Stimulated activated CD4-positive, alpha-beta T cell treated with anti-CD3 and anti-CD28 coated beads, Interleukin-2, amount 100 ng/mL, for 4 hours (primary cell): ENCODE data around the gene FBXO17.
"Not testable (repeated sequence)": the region's sequence is repeated elsewhere in the genome, so short reads cannot be mapped to it uniquely, and the experiment has no call there.

Experiments used
- DNase-seq: peaks from one replicate; pipeline ENCODE4 v3.0.0-alpha.2; 2020; ENCODE audit warnings: low read depth

FBXO17 gene, protein sequence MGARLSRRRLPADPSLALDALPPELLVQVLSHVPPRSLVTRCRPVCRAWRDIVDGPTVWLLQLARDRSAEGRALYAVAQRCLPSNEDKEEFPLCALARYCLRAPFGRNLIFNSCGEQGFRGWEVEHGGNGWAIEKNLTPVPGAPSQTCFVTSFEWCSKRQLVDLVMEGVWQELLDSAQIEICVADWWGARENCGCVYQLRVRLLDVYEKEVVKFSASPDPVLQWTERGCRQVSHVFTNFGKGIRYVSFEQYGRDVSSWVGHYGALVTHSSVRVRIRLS

DNA sequence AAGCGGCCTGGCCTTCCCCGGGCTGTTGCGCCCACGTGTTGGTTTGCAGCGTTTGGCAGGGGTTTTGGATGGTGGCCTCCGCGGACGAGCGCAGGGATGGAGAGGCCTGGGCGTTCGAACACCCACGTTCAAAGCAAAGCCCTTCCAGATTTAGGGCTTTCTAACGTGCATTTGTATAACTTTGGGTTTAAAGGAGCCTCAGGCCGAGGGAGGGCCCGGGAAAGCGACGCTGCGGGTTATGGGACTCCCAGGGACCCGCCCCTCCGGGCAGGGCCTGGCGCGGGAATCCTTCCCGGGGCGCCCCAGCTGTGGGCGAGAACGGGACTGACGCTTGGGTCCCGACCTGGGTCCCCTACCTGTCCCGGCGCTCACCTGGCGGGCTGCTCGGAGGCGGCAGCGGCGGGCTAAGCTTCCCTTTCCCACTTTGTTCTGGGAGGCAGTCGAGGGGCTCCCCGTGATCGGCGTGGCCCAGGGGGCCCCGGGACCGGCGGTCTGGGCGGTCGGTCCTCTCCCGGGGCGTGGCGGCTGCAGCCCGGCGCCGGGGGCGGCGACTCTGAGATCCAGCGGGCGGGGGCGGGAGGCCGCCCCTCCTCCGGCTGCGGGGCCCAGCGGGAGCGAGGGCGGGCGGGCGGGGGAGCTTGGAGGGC lies at the start of gene FBXO17:
Gene FBXO17 (minus strand): TSS at position 529 of the 647 bp plus-strand sequence. CDS start 25,423 bp downstream, outside the sequence.
- DNase-seq, result no peak

DNA sequence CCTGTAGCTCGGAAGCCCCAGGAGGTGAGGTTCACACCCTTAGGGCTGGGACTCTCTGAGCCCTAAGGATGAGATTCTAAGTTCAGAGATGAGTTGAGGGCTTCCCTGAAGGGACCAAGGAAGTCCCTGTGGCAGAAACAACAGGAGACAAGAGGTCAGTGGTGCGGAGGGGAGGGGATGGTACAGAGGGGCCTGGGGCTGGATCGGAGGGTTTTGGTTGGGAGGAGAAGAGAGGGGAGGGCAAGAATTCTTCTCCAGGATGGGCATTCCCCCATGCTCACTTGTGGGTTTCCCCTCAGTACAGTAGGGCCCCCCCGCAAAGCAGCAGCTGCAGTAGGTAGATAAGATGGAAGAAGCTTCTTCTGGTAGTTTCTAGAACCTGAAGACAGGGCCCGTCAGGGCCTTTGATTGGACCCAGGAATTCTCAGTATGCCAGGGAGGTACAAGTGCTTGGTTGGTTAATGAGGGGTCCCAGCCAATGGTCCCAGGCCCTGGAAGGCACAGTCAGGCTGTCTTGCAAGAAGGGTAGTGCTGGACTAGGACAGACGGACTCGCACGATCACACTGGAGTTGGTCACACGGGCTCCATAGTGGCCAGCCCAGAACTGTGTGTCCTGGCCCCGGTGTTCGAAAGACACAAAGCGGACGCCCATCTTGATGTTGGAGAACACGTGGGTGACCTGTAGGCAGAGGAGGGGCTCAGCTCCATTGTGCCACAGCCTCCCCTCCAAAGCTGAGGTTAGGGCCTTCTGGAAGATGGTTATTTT lies 49.5 kb upstream of the FBXO17 start:
- DNase-seq, result no peak

DNA sequence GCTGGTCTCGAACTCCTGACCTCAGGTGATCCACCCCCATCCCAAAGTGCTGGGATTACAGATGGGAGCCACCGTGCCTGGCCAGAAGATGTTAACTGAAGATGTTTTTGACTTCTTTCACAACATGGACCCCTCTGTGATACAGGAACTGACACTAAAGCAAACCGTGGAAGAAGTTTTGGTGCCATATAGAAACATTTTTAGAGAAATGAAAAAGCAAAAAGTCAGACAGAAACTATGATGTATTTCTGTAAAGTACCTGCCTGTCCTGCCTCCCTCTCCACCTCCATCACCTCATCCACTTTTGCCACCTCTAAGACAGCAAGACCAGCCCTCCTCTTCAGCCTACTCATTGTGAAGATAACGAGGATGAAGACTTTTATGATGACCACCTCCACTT lies 45.5 kb upstream of the FBXO17 start:
- no peak for DNase-seq

DNA sequence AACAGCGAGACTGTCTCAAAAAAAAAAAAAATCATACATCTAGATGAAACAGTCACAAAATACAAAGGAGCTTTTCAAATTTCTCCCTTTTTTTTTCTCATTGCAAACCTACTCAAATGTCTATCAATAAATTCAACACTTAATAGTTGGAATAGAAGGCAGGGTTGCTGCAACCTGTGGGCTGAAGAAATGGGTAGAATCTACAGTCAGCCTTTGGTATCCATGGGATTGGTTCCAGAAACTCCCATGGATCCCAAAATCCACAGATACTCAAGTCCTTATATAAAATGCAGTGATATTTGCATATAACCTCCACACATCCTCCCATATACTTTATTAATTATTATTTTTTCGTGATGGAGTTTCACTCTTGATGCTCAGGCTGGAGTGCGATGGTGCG lies 42.1 kb upstream of the FBXO17 start:
- DNase-seq, result no peak

DNA sequence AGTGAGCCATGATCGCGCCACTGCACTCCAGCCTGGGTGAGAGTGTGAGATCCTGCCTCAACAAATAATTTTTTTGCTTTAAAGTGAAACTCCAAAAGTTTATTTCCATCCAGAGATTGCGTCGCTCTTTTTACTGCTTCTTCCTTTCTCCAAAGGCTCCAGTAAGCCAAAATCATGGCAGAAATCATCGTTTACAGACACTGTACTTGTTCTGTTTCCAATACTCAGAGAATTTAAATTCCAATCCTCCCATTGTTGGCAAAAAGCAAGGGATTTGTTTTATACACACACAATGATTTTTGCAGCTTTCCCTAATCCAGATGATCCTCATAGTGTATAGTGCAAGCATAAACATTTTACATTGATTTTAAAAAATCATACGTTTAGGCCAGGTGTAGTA lies 41.5 kb upstream of the FBXO17 start:
- no peak for DNase-seq

DNA sequence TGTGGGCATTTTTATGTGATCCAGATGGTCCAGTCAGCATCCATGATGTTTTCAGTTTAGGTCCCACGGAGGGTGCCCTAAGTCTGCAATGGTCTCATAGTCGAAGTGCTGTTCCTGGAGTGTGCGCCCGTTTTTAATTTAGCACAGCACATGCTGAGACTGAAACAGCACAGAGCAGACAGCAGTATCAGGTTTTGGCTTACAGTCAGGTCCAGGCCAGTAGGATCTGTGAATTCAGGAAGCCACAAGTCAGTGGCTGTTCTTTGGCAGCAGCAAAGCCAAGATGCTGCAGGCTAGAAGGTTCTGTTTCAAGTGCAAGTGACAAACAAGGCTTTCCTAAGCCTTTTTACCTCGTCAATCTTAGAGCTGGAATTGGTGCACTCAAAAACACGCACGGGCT lies 38.5 kb upstream of the FBXO17 start:
- DNase-seq, result no peak

DNA sequence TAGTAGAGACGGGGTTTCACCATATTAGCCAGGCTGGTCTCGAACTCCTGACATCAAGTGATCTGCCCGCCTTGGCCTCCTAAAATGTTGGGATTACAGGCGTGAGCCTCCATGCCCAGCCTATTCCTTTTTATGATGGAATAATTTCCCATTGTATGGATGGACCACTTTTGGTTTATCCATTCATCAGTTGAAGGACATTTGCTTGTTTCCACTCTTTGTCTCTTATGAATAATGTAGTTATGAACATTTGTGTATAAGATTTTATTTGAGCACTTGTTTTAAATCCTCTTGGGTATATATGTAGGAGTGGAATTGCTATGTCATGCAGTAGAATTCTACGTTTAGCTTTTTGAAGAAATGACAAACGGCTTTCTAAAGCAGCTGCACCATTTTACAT lies 33.5 kb upstream of the FBXO17 start:
- DNase-seq, result no peak

DNA sequence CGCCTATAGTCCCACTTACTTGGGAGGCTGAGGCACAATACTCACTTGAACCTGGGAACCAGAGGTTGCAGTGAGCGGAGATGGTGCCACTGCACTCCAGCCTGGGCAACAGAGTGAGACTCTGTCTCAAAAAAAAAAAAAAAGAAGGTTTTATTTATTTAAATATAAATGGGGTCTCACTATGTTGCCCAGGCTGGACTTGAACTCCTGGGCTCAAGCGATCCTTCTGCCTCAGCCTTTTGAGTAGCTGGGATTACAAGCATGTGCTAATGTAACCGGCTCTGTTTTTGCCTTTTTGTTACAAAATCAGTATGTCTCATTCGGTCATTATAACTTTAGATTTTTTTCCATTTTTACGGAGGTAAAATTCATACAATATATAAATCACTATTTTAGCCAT lies 32.6 kb upstream of the FBXO17 start:
- no peak for DNase-seq

DNA sequence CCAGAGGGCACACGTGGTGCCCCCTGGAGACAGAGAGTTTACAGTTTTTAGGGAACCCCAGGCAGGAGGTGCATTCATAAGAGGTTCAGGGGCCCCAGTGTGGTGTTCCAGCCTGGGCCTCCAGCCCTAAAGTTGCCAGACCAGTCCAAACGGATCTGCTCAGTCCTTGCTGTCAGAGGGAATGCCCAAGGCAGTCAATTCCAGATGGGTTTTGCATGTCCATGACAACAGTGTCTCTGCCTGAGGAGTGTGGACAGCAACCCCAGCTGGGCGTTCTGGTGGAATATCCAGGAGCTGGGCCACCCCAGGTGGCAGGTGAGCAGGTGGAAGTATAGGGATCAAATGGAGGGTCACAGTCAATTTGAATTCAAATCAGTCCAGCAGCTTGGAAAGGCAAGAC lies 31.6 kb upstream of the FBXO17 start:
- DNase-seq, result no peak

DNA sequence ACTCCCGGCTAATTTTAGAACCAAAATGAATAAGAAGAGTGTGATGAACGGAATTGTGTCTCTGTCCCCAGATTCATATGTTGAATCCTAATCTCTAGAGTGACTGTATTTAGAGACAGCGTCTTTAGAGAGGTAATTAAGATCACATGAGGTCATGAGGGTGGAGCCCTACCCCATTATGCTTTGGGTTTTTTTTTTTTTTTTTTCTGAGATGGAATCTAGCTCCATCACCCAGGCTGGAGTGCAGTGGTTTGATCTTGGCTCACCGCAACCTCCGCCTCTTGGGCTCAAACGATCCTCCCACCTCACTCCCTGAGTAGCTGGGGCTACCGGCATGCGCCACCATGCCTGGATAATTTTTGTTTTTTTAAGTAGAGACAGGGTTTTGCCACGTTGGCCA lies 28.9 kb upstream of the FBXO17 start:
- DNase-seq, result no peak

DNA sequence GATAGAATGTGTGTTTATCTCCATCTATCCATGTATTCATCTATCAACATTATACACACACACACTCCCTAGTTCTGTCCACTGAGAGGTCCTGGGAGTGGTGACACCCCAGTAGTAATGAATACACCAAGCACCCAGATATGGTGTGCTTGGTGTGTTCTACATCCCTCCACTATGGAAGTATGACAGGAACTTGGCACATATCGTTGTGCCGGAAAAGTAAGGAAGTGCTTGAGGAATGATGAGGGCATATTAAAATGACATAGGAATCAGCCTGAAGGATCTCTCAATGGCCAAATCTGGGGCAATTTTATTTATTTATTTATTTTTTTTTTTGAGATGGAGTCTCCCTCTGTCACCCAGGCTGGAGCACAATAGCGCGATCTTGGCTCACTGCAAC lies 28.3 kb upstream of the FBXO17 start:
- DNase-seq, result no peak

DNA sequence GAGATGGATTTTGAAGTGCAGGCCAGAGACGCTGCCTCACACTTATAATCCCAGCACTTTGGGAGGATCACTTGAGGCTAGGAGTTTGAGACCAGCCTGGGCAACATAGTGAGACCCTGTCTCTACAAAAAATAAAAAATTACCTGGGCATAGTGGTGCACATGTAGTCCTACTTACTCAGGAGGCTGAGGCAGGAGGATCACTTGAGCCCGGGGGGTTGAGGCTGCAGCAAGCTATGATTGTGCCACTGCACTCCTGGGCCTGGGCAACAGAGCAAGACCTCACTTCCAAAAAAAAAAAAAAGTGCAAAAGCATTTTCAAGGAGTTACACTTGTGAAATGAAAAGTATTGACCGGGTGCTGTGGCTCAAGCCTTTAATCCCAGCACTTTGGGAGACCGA lies 27.6 kb upstream of the FBXO17 start:
- DNase-seq, result no peak

DNA sequence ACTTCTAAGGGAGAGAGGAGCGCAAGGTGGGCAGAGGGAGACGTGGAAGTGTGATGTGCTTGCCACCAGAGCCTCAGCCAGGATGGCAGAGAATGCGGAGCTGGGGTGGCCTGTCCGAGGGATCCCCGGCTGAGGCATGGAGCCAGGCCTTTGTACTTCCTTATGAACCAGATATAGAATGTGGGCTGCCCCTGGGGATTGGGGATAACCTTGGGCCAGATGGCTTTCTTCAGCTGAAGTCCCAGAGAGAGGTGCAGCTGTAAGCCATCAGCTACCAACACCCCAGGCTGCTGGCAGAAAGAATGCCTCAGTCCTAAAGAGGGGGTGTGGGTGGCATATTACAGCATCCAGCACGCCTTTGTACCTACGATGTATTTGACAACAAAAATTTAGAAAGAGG lies 25.5 kb upstream of the FBXO17 start:
- no peak for DNase-seq

DNA sequence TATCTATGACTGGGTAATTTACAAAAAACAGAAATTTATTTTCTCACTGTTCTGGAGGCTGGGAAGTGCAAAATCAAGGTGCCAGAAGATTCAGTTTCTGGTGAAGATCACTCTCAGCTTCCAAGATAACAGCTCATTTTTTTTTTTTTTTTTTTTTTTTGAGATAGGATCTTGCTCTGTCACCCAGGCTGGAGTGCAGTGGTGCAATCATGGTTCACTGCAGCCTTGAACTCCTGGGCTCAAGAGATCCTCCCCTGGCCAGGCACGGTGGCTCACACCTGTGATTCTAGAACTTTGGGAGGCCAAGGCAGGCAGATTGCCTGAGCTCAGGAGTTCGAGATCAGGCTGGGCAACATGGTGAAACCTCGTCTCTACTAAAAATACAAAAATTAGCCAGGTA lies 22.0 kb upstream of the FBXO17 start:
- DNase-seq, result not testable (repeated sequence)

DNA sequence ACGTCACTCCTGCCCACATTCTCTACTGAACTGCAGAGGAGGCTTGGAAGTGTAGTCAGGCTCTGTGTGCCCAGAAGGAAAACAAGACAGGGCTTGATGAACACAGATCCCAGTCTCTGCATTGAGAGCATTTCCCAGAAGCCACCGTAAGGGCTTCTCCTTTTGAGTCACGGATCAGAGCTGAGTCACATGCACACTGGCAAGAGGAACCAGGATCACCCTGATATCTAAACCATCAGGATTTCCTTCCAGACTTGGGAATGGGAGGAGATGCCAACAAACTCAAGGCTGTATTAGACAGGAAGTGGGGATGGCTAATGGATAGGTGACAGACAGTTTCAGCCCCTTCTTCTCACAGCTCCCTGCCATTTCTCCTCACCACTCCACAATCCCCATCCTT lies 17.7 kb upstream of the FBXO17 start:
- no peak for DNase-seq

DNA sequence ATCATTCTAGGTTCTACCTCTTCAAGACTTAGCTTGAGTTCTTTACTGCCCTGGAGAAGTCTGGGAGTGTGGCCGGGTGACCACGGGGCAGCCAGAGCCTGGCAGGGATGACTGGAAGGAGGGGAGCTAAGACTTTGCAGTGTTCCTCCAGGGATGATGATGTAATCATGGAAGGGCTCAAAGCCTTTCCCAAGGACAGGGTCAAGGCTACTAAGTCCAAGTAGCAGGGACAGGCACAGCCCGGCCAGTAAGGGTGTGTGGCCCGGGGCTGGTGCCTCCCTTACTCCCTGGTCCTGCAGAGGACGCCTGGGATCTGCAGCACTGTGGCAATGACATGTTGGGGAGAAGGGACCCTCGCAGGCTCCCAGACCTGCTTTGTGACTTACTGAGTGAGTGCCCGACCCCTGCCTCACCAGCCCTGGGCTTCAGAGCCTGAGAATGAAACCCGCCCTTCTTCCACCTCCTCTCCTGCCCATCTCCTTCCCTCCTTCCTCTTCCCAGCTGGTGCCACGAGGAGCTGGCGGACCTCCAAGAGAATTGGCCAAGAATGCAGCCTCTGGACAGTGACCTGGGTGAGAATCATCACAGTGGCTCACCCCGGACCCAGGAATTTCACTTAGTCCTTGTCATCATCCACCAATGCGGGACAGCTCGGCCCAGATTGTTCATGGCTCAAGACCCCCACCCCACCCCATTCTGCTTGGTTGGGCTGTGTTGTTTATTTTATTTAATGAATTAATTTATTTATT lies 15.6 kb upstream of the FBXO17 start:
- no peak for DNase-seq

DNA sequence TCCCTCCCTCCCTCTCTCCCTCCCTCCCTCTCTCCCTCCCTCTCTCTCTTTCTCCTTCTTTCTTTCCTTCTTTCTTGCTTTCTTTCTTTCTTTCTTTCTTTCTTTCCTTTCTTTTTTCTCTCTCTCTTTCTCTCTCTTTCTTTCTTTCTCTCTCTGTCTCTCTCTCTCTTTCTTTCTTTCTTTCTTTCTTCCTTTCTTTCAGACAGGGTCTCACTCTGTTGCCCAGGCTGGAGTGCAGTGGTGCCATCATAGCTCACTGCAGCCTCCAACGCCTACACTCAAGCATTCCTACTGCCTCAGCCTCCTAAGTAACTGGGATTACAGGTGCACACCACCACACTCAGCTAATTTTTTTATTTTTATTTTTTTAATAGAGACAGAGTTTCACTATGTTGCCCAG lies 14.1 kb upstream of the FBXO17 start:
- DNase-seq, result not testable (repeated sequence)

DNA sequence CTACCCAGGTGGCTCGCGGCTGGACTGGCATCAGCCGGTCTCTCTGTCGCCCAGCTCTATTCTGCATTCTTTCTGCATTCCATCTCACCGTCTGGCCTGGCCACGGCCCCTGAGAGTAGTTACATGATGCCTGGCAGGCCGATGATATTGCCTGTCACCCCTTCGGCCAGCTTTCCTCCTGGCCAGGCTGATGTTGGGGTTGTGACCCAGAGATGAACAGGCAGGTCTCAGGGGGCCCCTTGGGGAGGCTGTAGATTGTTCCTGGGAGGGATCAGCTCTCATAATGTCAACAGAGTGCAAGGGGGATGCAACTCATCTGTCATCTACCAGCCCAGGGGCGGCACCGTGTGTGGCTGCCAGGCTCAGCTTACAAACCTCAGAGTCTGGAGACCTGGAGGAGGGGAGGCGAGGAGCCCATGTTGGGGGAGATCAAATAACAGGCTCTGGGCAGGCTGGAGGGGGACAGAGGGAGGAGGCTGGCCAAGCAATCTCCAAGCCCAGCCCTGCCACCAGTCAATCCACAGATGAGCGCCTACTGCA lies 13.6 kb upstream of the FBXO17 start:
- no peak for DNase-seq

DNA sequence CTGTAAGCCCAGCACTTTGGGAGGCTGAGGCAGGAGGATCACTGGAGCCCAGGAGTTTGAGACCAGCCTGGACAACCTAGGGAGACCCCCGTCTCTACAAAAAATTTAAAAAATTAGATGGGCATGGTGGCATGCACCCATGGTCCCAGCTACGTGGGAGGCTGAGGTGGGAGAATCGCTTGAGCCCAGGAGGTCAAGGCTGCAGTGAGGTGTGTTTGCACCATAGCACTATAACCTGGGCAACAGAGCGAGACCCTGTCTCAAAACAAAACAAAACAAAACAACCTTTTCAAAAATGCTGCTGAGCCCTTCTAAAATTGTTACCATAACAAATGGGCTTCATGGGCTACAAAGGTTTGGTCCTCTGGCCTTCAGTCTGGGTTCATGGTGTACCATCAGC lies 13.1 kb upstream of the FBXO17 start:
- not testable (repeated sequence) for DNase-seq

DNA sequence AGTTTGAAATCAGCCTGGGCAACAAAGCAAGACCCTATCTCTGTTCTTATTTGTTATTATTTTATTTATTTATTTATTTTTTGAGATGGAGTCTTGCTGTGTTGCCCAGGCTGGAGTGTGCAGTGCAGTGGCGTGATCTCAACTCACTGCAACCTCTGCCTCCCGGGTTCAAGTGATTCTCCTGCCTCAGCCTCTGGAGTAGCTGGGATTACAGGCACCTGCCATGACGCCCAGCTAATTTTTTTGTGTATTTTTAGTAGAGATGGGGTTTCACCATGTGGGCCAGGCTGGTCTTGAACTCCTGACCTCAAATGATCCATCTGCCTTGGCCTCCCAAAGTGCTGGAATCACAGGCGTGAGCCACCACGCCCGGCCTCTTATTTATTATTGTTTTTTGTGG lies 12.2 kb upstream of the FBXO17 start:
- DNase-seq, result not testable (repeated sequence)

DNA sequence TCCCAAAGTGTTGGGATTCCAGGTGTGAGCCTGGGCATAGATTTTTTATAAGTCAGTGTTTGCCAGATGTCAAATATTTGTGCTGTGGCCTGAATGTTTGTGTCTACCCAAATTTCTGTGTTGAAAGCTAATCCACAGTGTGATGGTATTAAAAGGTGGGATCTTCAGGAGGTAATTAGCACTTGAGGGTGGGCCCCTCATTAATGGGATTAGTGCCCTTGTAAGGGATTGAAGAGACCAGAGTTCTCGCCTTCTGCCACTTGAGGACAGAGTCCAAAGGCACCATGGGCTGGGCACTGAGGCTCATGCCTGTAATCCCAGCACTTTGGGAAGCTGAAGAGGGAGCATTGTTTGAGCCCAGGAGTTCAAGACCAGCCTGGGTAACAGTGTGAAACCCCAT lies 9.7 kb upstream of the FBXO17 start:
- DNase-seq, result no peak
